Large intestine (tissue), 3 donors: Measurements from ENCODE around the gene FAP. TPM values are rescaled to one million over a fixed set of nuclear protein-coding genes. Genes with fewer than 3 reads are reported as not detected.

Experiments
- DNase-seq, 2 donors: peaks; one replicate each; pipeline versions ENCODE4 v3.0.0 to v3.0.0-alpha.2; 2013
- H3K27ac ChIP-seq: one replicate; pipeline ENCODE4 v1.5.1; 2013; ENCODE audit warnings: low read length
- H3K27me3 ChIP-seq: 2 replicates; pipeline ENCODE4 v1.6.1; 2013; ENCODE audit warnings: low read length; ENCODE audit not compliant: control insufficient read depth, insufficient read depth
- H3K36me3 ChIP-seq: 2 replicates; pipeline ENCODE4 v1.6.1; 2013; ENCODE audit warnings: low read length; ENCODE audit not compliant: control insufficient read depth, insufficient read depth
- H3K4me1 ChIP-seq: one replicate; pipeline ENCODE4 v1.6.1; 2013; ENCODE audit warnings: low read length; ENCODE audit not compliant: control insufficient read depth, insufficient read depth
- H3K4me3 ChIP-seq: one replicate; pipeline ENCODE4 v1.5.1; 2013; ENCODE audit warnings: low read length
- H3K9me3 ChIP-seq: one replicate; pipeline ENCODE4 v1.6.1; 2013; ENCODE audit warnings: mild to moderate bottlenecking, low read depth, low read length, moderate library complexity; ENCODE audit not compliant: control insufficient read depth
- WGBS: methylation state at CpG from one replicate; pipeline ENCODE4 v1.1.5; 2013; ENCODE audit warnings: low lambda C conversion rate; ENCODE audit not compliant: insufficient coverage; 5-methylcytosine and 5-hydroxymethylcytosine counted together
- polyA plus RNA-seq: library from polyadenylated mRNA; unstranded; fragments of 120-200 nt; gene quantifications from one replicate; pipeline ENCODE4 v1.2.1, GENCODE V29; 2013

Gene FAP
- polyA plus RNA-seq, 1 donor = 10.6 TPM

- Histone ChIP-seq H3K36me3 (no peaks in the 10 kb centered on the region), H3K4me3 (no peak overlapping the region), H3K4me1 (no peaks in the 10 kb centered on the region), H3K27me3 (no peaks in the 10 kb centered on the region), H3K27ac (no peak overlapping the region), H3K9me3 (no peaks in the 10 kb centered on the region)
- DNase-seq = peak in 1 of 2 donors; percentile 22
- no CpG with 5 or more reads among the region's 11 CpGs for WGBS
Observed at GRCh38 chr2:162221064-162221463, 22.2 kb downstream of the FAP start.

- Histone ChIP-seq H3K27ac (no peak overlapping the region), H3K36me3 (no peaks in the 10 kb centered on the region), H3K27me3 (no peaks in the 10 kb centered on the region), H3K4me3 (no peak overlapping the region), H3K9me3 (no peaks in the 10 kb centered on the region), H3K4me1 (no peaks in the 10 kb centered on the region)
- no CpG with 5 or more reads among the region's 1 CpG for WGBS
- DNase-seq = no peak
Observed at GRCh38 chr2:162220368-162220767, 22.9 kb downstream of the FAP start.

DNA sequence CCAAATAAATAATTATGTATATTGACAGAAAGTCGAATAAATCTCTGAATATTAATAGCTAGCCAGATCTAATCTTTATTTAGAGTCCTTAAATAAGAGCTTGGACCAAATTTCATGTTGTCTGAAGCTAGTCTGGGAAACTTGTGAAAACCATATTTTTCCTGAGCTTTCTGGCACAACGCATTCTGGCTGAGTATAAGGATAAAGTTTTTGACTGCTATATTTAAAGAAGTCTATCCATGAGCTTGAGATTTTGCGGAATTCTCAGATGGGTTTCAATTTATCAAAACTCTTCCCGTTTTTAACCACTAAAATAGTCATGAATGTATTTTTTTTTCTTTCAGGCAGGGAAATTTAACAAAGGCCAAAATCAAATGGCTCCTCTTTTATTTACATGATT is 23.8 kb downstream of the FAP start:
- no peak for DNase-seq
- H3K9me3 ChIP-seq = no peaks in the 10 kb centered on the region
- 84% methylated on average over 2 of the region's 4 CpGs for WGBS
- H3K36me3 ChIP-seq = no peaks in the 10 kb centered on the region
- H3K27ac ChIP-seq = no peak overlapping the region
- no peaks in the 10 kb centered on the region for H3K27me3 ChIP-seq
- no peaks in the 10 kb centered on the region for H3K4me1 ChIP-seq
- H3K4me3 ChIP-seq = no peak overlapping the region

- Histone ChIP-seq H3K4me3 (no peak overlapping the region), H3K36me3 (no peaks in the 10 kb centered on the region), H3K27ac (no peak overlapping the region), H3K9me3 (no peaks in the 10 kb centered on the region), H3K27me3 (no peaks in the 10 kb centered on the region), H3K4me1 (no peaks in the 10 kb centered on the region)
- WGBS = no CpG with 5 or more reads among the region's 1 CpG
- no peak for DNase-seq
Observed at GRCh38 chr2:162217598-162217997, 25.6 kb downstream of the FAP start.

- no peaks in the 10 kb centered on the region for H3K4me1 ChIP-seq
- no peak overlapping the region for H3K4me3 ChIP-seq
- H3K27me3 ChIP-seq = no peaks in the 10 kb centered on the region
- no peak overlapping the region for H3K27ac ChIP-seq
- no peaks in the 10 kb centered on the region for H3K9me3 ChIP-seq
- no peaks in the 10 kb centered on the region for H3K36me3 ChIP-seq
- no CpG with 5 or more reads among the region's 3 CpGs for WGBS
- no peak for DNase-seq
Observed at GRCh38 chr2:162215162-162215561, 28.1 kb downstream of the FAP start.

GRCh38 chr2:162212366-162212765 is 30.9 kb downstream of the FAP start:
- no peaks in the 10 kb centered on the region for H3K27me3 ChIP-seq
- no peaks in the 10 kb centered on the region for H3K4me1 ChIP-seq
- no peak for DNase-seq
- no peak overlapping the region for H3K27ac ChIP-seq
- WGBS = 100% methylated on average over 1 of the region's 2 CpGs
- no peaks in the 10 kb centered on the region for H3K9me3 ChIP-seq
- H3K4me3 ChIP-seq = no peak overlapping the region
- H3K36me3 ChIP-seq = no peaks in the 10 kb centered on the region

GRCh38 chr2:162211732-162212131 is 31.5 kb downstream of the FAP start:
- H3K27me3 ChIP-seq = no peaks in the 10 kb centered on the region
- no peaks in the 10 kb centered on the region for H3K4me1 ChIP-seq
- H3K27ac ChIP-seq = no peak overlapping the region
- no CpG with 5 or more reads among the region's 3 CpGs for WGBS
- H3K9me3 ChIP-seq = no peaks in the 10 kb centered on the region
- H3K4me3 ChIP-seq = no peak overlapping the region
- DNase-seq = no peak
- H3K36me3 ChIP-seq = no peaks in the 10 kb centered on the region

DNA sequence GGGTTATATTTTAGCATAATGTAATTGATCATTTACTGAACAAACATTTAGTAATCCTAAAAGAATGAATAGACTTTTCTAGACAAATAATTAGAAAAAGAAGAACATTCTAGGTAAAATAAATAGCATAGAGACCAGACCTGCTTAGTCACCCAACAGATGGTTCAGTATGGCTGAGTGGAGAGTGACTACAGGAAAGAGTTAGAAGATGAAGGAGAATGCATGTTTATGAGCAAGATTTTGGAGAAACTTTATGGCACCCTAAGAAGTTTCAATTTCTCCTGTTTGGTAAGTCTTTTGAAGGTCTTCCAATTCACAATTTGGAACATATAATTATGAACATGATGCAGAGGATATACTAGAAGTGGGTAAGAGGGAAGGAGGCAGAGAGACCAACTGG is 32.9 kb downstream of the FAP start:
- Histone ChIP-seq H3K27ac (no peak overlapping the region), H3K4me3 (no peak overlapping the region), H3K4me1 (no peaks in the 10 kb centered on the region), H3K27me3 (no peaks in the 10 kb centered on the region), H3K36me3 (no peaks in the 10 kb centered on the region), H3K9me3 (no peaks in the 10 kb centered on the region)
- DNase-seq = no peak

- H3K36me3 ChIP-seq = no peaks in the 10 kb centered on the region
- H3K4me3 ChIP-seq = no peak overlapping the region
- no peak for DNase-seq
- no peaks in the 10 kb centered on the region for H3K9me3 ChIP-seq
- no peak overlapping the region for H3K27ac ChIP-seq
- no peaks in the 10 kb centered on the region for H3K27me3 ChIP-seq
- no peaks in the 10 kb centered on the region for H3K4me1 ChIP-seq
Observed at GRCh38 chr2:162202203-162202602, 41.0 kb downstream of the FAP start.

GRCh38 chr2:162200636-162201035 is 42.6 kb downstream of the FAP start:
- Histone ChIP-seq H3K4me1 (no peaks in the 10 kb centered on the region), H3K27me3 (no peaks in the 10 kb centered on the region), H3K27ac (no peak overlapping the region), H3K9me3 (no peaks in the 10 kb centered on the region), H3K36me3 (no peaks in the 10 kb centered on the region), H3K4me3 (no peak overlapping the region)
- WGBS = 89% methylated on average over 1 of the region's 1 CpG
- DNase-seq = no peak

- no peak for DNase-seq
- WGBS = no CpG with 5 or more reads among the region's 1 CpG
- Histone ChIP-seq H3K27me3 (no peaks in the 10 kb centered on the region), H3K27ac (no peak overlapping the region), H3K36me3 (no peaks in the 10 kb centered on the region), H3K4me1 (no peaks in the 10 kb centered on the region), H3K9me3 (no peaks in the 10 kb centered on the region), H3K4me3 (no peak overlapping the region)
Observed at GRCh38 chr2:162199913-162200312, 43.3 kb downstream of the FAP start.
